Central memory CD8-positive, alpha-beta T cell (primary cell): Measurements from ENCODE around the gene EPAS1.

Experiments used
- ATAC-seq: fragments of 150-1000 bp; cut with Tn5 transposase; replicated peaks from 2 replicates; pipeline ENCODE4 v1.10.0; 2022; ENCODE audit warnings: mild to moderate bottlenecking, moderate FRiP score, moderate number of reproducible peaks; ENCODE audit not compliant: poor library complexity, severe bottlenecking; ENCODE audit errors: extremely low read depth
- DNase-seq, 2 donors: peaks; one replicate each; pipeline ENCODE4 v3.0.0; 2021; ENCODE audit warnings: low spot score in 2 of 2
- H3K27ac Mint-ChIP-seq: one replicate; pipeline ENCODE4 v1.8.0; 2022; ENCODE audit warnings: low read depth, mild to moderate bottlenecking, moderate library complexity, mixed read lengths
- H3K27me3 Mint-ChIP-seq: one replicate; pipeline ENCODE4 v1.8.0; 2022; ENCODE audit warnings: mixed read lengths
- H3K36me3 Mint-ChIP-seq: one replicate; pipeline ENCODE4 v1.8.0; 2022; ENCODE audit warnings: mild to moderate bottlenecking, moderate library complexity, mixed read lengths; ENCODE audit not compliant: insufficient read depth
- H3K4me1 Mint-ChIP-seq: one replicate; pipeline ENCODE4 v1.8.0; 2022; ENCODE audit warnings: mixed read lengths
- H3K4me3 Mint-ChIP-seq: one replicate; pipeline ENCODE4 v1.8.0; 2022; ENCODE audit warnings: mild to moderate bottlenecking, moderate library complexity, mixed read lengths
- H3K9me3 Mint-ChIP-seq: one replicate; pipeline ENCODE4 v1.8.0; 2022; ENCODE audit warnings: mixed read lengths

EPAS1 gene

DNA sequence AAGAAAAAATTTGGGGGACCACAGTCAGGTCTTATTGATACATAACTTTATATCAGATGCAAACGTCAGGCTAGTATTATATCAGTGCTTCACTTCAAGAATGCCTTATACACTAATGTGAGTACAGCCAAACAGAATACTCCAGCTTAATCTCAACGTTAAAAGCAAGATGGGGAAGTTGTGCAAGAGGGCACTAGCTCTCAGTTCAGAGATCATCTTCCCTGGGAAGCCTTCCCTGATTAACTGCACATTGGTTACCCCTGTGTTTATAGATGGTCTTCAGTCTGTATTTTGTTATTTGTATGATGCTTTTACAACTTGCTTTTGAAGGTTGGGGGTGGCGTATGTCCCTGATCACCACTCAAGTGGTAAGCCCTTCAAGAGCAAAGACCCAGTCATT is 11.4 kb downstream of the EPAS1 start:
- Mint-ChIP-seq H3K4me1 (peaks cover 21% of the 10 kb centered on the region), H3K27ac (no peak overlapping the region), H3K9me3 (no peaks in the 10 kb centered on the region), H3K4me3 (no peak overlapping the region), H3K36me3 (no peaks in the 10 kb centered on the region), H3K27me3 (peaks cover 33% of the 10 kb centered on the region)
- ATAC-seq: no peak
- DNase-seq: no peak

DNA sequence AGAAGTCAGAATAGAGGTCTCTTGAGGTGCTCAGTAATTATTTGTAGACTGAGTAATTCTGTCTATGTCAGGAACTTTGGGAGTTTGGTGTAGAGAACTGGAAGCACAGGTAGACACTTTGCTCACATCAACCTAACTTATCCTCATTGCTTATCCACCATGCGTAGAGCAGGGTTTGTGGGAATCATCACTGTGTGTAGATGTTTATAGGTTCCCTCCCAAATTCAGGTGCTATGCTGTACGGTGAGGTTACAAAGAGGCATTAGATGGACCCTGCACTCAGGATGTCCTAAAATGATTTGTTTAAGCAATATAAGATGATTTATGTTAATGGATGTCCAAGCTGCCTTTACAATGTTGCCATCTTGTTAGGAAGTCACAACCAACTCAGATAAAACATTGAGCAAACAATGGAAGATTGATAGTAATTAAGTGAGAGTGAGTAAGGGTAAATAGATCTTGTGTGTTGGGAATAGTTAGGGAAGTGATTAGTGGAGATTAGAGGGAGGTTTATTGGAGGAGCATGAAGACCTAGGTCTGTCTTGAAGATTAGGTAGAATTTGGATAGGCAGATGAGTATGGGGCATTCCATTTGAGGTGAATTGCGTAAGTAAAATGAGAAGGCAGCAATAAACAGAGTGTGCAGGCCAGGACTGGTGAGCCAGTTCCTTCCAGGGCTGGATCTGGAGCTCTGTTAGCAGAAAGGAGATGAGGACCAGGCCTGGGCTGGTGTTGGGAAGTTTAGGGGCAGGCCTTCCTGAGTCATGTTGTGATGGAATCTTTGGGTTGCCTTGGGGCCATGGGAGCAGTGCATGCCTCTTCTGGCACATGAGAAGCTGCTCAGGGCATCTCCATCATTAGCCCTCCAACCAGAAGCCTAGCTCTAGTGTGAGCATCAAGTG is 12.1 kb downstream of the EPAS1 start:
- Mint-ChIP-seq H3K9me3 (no peaks in the 10 kb centered on the region), H3K4me3 (no peak overlapping the region), H3K27ac (no peak overlapping the region), H3K27me3 (peaks cover 26% of the 10 kb centered on the region), H3K4me1 (peaks cover 14% of the 10 kb centered on the region), H3K36me3 (no peaks in the 10 kb centered on the region)
- DNase-seq (no peak), ATAC-seq (no peak)

DNA sequence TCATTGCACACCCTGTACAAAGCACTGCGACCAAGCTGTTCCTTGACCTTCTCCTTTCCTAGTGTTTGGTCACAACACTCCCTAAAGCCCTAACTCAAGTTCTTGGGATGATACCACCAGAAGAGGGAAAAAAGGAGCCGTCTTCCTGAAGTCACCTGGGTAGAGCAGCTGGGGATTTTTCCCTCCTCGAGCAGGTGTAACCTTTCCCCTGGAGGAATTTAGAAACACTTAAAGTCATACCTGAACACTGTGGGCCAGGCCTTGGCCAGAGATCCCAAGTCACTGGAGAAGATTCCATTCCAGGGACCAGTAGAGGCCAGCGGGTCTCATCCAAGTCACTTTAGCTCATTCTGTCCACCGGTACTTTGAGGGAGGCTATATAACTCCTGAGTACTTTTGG is 13.2 kb downstream of the EPAS1 start:
- Mint-ChIP-seq H3K27me3 (peaks cover 19% of the 10 kb centered on the region), H3K9me3 (no peaks in the 10 kb centered on the region), H3K27ac (no peak overlapping the region), H3K4me3 (no peak overlapping the region), H3K36me3 (peaks cover 2% of the 10 kb centered on the region), H3K4me1 (peaks cover 3% of the 10 kb centered on the region)
- DNase-seq (no peak), ATAC-seq (no peak)

DNA sequence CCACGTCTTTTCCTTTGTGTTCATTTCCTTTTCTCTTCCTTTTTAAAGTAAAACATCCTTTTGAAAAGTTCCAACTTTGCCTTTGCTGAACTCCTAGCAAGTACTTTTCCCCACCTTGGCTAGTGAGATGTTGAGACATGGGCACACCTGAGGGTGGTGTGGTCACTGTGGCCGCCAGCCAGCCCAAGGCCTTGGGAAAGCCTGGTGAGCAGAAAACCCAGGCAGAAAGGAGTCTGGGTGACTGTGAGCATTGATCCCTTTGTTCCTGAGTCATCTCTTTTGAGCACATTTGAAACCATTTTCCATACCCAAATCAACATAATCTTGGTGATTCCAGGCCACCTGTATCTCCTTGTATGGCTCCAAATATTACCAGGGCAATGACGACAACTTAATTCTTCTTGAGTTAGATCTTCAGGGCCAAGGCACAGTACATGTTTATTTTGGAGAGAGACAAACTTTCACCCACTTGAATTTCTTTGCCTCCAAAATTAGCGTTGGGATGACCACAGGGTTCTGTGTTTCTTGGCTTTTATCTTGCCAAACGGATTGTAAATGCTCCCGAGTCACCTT is 14.5 kb downstream of the EPAS1 start:
- Mint-ChIP-seq H3K4me1 (no peaks in the 10 kb centered on the region), H3K27ac (no peak overlapping the region), H3K36me3 (peaks cover 2% of the 10 kb centered on the region), H3K4me3 (no peak overlapping the region), H3K27me3 (peaks cover 19% of the 10 kb centered on the region), H3K9me3 (no peaks in the 10 kb centered on the region)
- DNase-seq (no peak), ATAC-seq (no peak)

DNA sequence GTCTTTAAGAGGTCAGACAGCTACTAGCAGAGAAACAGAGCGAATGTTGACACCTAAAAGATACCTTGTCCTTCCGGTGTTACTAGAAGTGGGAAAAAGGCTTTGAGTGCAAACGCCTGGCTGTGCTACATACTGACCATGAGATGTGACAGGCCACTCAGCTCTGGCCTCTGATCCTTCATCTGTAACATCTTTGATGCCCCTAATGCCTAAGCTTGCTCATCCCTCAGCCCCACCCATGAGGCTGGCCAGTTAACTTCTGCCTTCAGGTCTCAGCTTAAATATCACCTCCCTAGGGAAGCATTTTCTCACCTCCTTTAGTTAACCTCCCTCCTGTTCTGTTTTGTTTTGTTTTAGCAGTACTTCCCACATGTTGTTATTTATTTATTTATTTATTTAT is 15.9 kb downstream of the EPAS1 start:
- H3K27ac Mint-ChIP-seq: no peak overlapping the region
- ATAC-seq (no peak), DNase-seq (no peak)
- H3K9me3 Mint-ChIP-seq: no peaks in the 10 kb centered on the region
- H3K27me3 Mint-ChIP-seq: peaks cover 19% of the 10 kb centered on the region
- no peak overlapping the region for H3K4me3 Mint-ChIP-seq
- peaks cover 2% of the 10 kb centered on the region for H3K36me3 Mint-ChIP-seq
- H3K4me1 Mint-ChIP-seq: no peaks in the 10 kb centered on the region

DNA sequence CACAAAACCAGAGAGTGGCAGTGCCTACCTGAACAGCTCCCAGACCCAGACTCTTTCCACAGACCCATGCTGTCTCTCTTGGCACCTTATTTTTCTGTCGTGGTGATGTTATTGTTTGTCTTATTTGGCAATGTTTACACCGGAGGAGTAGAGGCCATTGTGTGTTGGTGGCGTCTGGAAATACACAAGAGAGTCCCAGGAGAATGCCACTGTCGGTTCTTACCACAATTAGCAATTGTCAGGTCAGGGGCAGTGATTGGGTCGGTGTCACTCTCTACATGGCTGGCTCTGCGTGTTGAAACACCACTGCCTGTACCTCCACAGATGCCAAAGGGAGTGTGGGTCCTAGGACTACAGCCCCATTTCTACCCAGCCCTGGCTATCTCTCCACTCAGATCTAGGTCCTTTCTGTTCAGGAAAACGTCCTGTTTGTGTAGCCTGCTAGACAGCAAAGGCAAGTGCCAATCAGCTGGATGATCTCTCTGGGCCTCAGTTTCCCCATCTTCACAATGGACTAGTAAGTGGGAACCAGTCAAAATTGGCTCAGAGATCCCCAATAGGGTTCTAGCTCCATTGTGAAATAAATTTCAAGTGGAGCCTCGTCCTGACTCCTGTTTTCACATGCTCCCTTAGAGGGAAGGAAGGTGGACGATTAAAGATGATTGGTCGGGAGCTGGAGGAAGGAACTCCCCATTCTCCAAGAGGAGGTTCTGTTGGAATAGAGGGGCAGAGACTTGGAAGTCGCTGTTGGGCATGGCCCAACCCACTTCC is 17.0 kb downstream of the EPAS1 start:
- H3K4me3 Mint-ChIP-seq: no peak overlapping the region
- DNase-seq: no peak
- H3K9me3 Mint-ChIP-seq: no peaks in the 10 kb centered on the region
- no peak overlapping the region for H3K27ac Mint-ChIP-seq
- H3K36me3 Mint-ChIP-seq: peaks cover 2% of the 10 kb centered on the region
- ATAC-seq: no peak
- H3K27me3 Mint-ChIP-seq: peaks cover 19% of the 10 kb centered on the region
- H3K4me1 Mint-ChIP-seq: no peaks in the 10 kb centered on the region

DNA sequence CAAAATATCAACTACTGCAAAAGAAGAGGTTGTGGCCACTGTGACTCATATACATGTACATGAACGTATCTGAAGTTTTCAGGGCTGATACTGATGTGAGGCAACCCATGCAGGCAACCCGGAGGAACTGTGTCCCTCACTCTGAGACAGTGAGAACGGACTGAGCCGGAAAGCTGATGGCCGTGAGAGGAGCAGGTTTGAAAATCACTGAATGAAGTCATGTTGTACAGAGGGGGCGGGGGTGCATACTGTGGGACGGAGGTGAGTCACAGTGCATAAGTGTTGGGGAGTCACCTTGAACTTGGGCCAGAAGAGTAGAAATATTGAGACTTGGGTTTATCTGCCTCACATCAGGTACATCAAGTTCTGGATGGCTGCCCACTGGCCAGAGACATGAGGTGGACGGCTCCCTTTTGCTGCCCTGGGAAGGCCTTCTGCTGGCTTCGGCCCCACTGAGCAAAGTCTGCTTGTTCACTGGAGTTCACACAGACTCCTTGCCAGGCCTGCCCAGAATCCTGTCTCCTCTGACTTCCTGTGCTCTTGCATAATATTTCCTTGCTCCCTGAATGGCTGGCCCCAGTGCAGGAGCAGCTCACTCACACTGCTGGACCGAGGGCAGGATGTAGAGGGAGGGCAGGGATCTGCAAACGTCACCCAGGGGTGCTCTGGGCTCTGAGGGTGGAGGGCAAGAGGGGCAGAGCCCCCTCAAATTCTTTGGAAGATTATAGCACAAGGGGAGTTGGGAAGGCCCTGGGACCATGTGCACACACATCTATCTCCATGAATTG is 18.1 kb downstream of the EPAS1 start:
- no peaks in the 10 kb centered on the region for H3K4me1 Mint-ChIP-seq
- DNase-seq (no peak), ATAC-seq (no peak)
- H3K4me3 Mint-ChIP-seq: no peak overlapping the region
- H3K27me3 Mint-ChIP-seq: peaks cover 19% of the 10 kb centered on the region
- peaks cover 2% of the 10 kb centered on the region for H3K36me3 Mint-ChIP-seq
- H3K27ac Mint-ChIP-seq: no peak overlapping the region
- H3K9me3 Mint-ChIP-seq: no peaks in the 10 kb centered on the region

DNA sequence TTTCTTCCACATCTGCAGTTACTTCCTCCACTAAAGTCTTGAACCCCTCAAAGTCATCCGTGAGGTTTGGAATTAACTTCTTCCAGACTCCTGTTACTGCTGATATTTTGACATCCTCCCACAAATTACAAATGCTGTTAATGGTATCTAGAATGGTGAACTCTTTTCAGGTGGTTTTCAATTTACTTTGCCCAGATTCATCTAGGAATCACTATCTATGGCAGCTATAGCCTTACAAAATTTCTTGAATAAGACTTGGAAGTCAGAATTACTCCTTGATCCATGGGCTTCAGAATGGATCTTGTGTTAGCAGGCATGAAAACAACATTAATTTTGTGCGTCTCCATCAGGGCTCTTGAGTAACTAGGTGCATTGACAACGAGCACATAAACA is 19.9 kb downstream of the EPAS1 start:
- DNase-seq (no peak), ATAC-seq (no peak)
- peaks cover 17% of the 10 kb centered on the region for H3K27me3 Mint-ChIP-seq
- H3K9me3 Mint-ChIP-seq: no peaks in the 10 kb centered on the region
- no peak overlapping the region for H3K27ac Mint-ChIP-seq
- no peak overlapping the region for H3K4me3 Mint-ChIP-seq
- H3K36me3 Mint-ChIP-seq: peaks cover 2% of the 10 kb centered on the region
- no peaks in the 10 kb centered on the region for H3K4me1 Mint-ChIP-seq

DNA sequence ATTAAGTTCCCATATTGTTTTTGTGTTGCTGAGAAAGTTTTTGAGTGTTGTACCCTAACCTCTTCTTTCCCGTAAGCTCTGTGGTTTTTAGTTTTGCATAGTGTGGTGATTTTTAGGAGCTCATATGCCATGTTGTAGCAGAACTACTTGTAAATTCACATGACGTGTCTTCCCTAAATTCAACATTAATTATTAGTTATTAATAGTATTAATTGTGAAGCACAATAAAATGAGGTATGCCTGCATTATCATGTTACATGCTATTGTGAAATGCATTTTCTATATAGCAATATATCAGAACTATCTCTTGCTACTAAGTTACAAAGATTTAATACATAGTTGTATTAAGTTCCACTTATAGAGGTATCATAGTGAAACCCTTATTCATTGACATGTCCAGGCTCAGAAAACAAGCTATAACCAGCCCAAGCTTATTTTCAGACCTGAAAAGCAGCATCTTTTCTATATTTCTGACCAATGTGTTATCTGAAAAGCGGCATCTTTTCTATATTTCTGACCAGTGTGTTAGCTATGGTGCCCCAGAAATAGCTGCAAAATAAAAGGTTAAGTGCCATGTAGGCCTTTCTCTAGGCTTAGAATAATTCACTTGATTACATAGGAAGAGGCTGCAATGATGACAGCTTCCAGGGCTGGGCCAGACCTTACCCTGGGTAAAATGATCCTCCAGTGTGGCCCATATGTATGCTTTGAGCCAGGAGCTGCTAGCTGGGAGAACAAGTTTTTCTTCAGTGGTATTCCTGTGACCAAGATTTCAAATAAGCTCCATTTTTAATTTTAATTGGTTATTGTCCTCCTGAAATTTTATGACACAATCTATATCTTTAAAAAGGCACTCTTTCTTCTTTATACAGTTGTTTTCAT is 21.6 kb downstream of the EPAS1 start:
- peaks cover 2% of the 10 kb centered on the region for H3K36me3 Mint-ChIP-seq
- no peak for DNase-seq

DNA sequence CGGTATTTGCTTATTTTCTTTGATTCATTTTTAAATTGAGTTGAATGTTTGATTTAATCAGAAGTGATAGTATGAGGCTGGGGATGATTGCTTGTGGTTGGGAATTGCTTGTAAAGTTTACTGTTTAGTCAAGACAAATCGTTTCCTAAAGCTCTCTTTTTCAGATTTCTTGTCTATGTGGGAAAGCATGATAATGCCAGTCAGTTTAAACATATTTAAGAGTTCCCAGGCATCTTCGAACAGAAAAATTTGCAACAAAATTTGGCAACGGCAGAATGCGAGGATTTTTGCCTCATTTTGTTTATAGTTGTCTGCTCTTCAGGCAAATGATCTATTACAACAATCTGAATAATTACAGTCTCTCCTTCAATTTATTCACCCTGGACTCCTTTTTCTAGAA is 22.5 kb downstream of the EPAS1 start:
- ATAC-seq (no peak), DNase-seq (no peak)
- Mint-ChIP-seq H3K36me3 (peaks cover under 1% of the 10 kb centered on the region), H3K4me1 (no peaks in the 10 kb centered on the region), H3K9me3 (no peaks in the 10 kb centered on the region), H3K27ac (no peak overlapping the region), H3K4me3 (no peak overlapping the region), H3K27me3 (peaks cover 26% of the 10 kb centered on the region)

More for the DNA sequence above, 21.6 kb downstream of the EPAS1 start:
- Mint-ChIP-seq H3K27ac (no peak overlapping the region), H3K4me1 (no peaks in the 10 kb centered on the region), H3K9me3 (no peaks in the 10 kb centered on the region), H3K27me3 (peaks cover 26% of the 10 kb centered on the region), H3K4me3 (no peak overlapping the region)
- ATAC-seq: no peak

DNA sequence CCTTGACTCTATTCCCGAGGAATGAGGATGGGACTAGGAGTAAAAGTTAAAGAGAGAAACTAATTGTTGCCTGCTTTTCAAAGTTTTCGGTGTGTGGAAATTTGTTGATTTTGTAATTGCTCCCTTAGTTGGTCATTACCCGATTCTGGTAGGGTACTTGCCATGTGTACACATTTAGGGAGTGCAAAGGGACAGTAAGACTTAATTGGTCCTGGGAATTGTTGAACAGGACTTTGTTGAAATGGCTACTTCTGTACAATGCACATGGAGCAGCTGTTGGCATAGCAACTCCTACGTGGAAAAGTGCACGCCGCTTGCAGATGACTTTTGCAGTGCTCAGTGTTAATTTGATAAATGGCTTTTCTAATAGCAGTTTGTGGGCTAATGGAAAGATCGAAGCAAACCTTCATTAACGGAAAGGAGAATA is 22.9 kb downstream of the EPAS1 start:
- Mint-ChIP-seq H3K36me3 (no peaks in the 10 kb centered on the region), H3K27me3 (peaks cover 27% of the 10 kb centered on the region), H3K4me1 (no peaks in the 10 kb centered on the region), H3K27ac (no peak overlapping the region), H3K4me3 (no peak overlapping the region), H3K9me3 (no peaks in the 10 kb centered on the region)
- ATAC-seq: no peak
- no peak for DNase-seq
